SJCRH30 (cell line): Measurements from ENCODE around the gene NACC1. TPM values are rescaled to one million over a fixed set of nuclear protein-coding genes. Genes with fewer than 3 reads are reported as not detected.
A peak's percentile ranks its signal among the peaks of the same experiment; 100 is the strongest.
"Not testable (repeated sequence)": the region's sequence is repeated elsewhere in the genome, so short reads cannot be mapped to it uniquely, and the experiment has no call there.

Source experiments
- DNase-seq, 2 experiments: peaks; one replicate each; pipeline ENCODE4 v3.0.0-alpha.2; 2015 to 2020
- H3K27ac ChIP-seq: fragments of 250-450 bp; sonication (Bioruptor Pico); 2 replicates; pipeline ENCODE4 v1.5.1; 2020; ENCODE audit warnings: mild to moderate bottlenecking, moderate library complexity
- H3K27me3 ChIP-seq: fragments of 250-450 bp; sonication (Bioruptor Pico); 2 replicates; pipeline ENCODE4 v1.5.1; 2020; ENCODE audit warnings: mild to moderate bottlenecking, moderate library complexity
- H3K36me3 ChIP-seq: fragments of 250-450 bp; sonication (Bioruptor Pico); 2 replicates; pipeline ENCODE4 v1.5.1; 2020; ENCODE audit warnings: mild to moderate bottlenecking, moderate library complexity
- H3K4me1 ChIP-seq: fragments of 250-450 bp; sonication (Bioruptor Pico); 2 replicates; pipeline ENCODE4 v1.5.1; 2020; ENCODE audit warnings: mild to moderate bottlenecking, moderate library complexity
- H3K4me3 ChIP-seq: fragments of 250-450 bp; sonication (Bioruptor Pico); 2 replicates; pipeline ENCODE4 v1.5.1; 2020; ENCODE audit warnings: mild to moderate bottlenecking, moderate library complexity
- H3K9me3 ChIP-seq: fragments of 250-450 bp; sonication (Bioruptor Pico); replicated peaks from 2 replicates; pipeline ENCODE4 v1.5.1; 2020; ENCODE audit warnings: mild to moderate bottlenecking, moderate library complexity
- total RNA-seq: library from RNA; depleted of rRNA; stranded (reverse); fragments of >200 nt; shearing (Covaris generic); gene quantifications from 2 replicates; pipeline ENCODE4 v1.2.3, GENCODE V29; 2014

The NACC1 gene
- total RNA-seq, 1 experiment from 2014 or later, result 103 TPM

GRCh38 chr19:13132471-13133180 is 14.6 kb downstream of the NACC1 start:
- no peak overlapping the region for H3K4me3 ChIP-seq
- H3K4me1 ChIP-seq, result peaks cover 10% of the 10 kb centered on the region
- no peaks in the 10 kb centered on the region for H3K9me3 ChIP-seq
- no peak for DNase-seq
- H3K27ac ChIP-seq, result no peak overlapping the region
- H3K36me3 ChIP-seq, result peaks cover 51% of the 10 kb centered on the region
- H3K27me3 ChIP-seq, result no peaks in the 10 kb centered on the region

GRCh38 chr19:13133241-13133870 is 15.3 kb downstream of the NACC1 start:
- H3K36me3 ChIP-seq, result peaks cover 58% of the 10 kb centered on the region
- H3K27me3 ChIP-seq, result no peaks in the 10 kb centered on the region
- no peak for DNase-seq
- no peaks in the 10 kb centered on the region for H3K9me3 ChIP-seq
- peaks cover 3% of the 10 kb centered on the region; the same call in 1 of the 2 replicates for H3K4me1 ChIP-seq
- no peak overlapping the region for H3K27ac ChIP-seq
- no peak overlapping the region for H3K4me3 ChIP-seq

- H3K4me1 ChIP-seq, result no peaks in the 10 kb centered on the region
- H3K27me3 ChIP-seq, result no peaks in the 10 kb centered on the region
- H3K27ac ChIP-seq, result no peak overlapping the region
- no peak overlapping the region for H3K4me3 ChIP-seq
- no peaks in the 10 kb centered on the region for H3K9me3 ChIP-seq
- H3K36me3 ChIP-seq, result peaks cover 64% of the 10 kb centered on the region
- DNase-seq, result no peak
Measured at GRCh38 chr19:13134626-13135025, 16.6 kb downstream of the NACC1 start.

- H3K27ac ChIP-seq, result no peak overlapping the region
- H3K9me3 ChIP-seq, result no peaks in the 10 kb centered on the region
- no peaks in the 10 kb centered on the region for H3K27me3 ChIP-seq
- H3K36me3 ChIP-seq, result peaks cover 57% of the 10 kb centered on the region
- no peak overlapping the region for H3K4me3 ChIP-seq
- DNase-seq, result no peak
- no peaks in the 10 kb centered on the region for H3K4me1 ChIP-seq
Measured at GRCh38 chr19:13135068-13136062, 17.3 kb downstream of the NACC1 start.

GRCh38 chr19:13137290-13137794 is 19.3 kb downstream of the NACC1 start:
- DNase-seq, result no peak
- no peak overlapping the region for H3K4me3 ChIP-seq
- H3K27me3 ChIP-seq, result no peaks in the 10 kb centered on the region
- H3K9me3 ChIP-seq, result no peaks in the 10 kb centered on the region
- peaks cover 53% of the 10 kb centered on the region for H3K36me3 ChIP-seq
- no peak overlapping the region for H3K27ac ChIP-seq
- no peaks in the 10 kb centered on the region for H3K4me1 ChIP-seq

- H3K36me3 ChIP-seq, result peaks cover 48% of the 10 kb centered on the region
- no peak for DNase-seq
- no peak overlapping the region for H3K4me3 ChIP-seq
- H3K27me3 ChIP-seq, result no peaks in the 10 kb centered on the region
- no peaks in the 10 kb centered on the region for H3K9me3 ChIP-seq
- peaks cover 6% of the 10 kb centered on the region for H3K4me1 ChIP-seq
- no peak overlapping the region for H3K27ac ChIP-seq
Measured at GRCh38 chr19:13138171-13138915, 20.3 kb downstream of the NACC1 start.

GRCh38 chr19:13138916-13139198 is 20.8 kb downstream of the NACC1 start:
- H3K4me1 ChIP-seq, result peaks cover 9% of the 10 kb centered on the region
- no peak overlapping the region for H3K4me3 ChIP-seq
- H3K27ac ChIP-seq, result no peak overlapping the region
- no peak for DNase-seq
- no peaks in the 10 kb centered on the region for H3K27me3 ChIP-seq
- H3K36me3 ChIP-seq, result peaks cover 42% of the 10 kb centered on the region
- no peaks in the 10 kb centered on the region for H3K9me3 ChIP-seq

- Histone ChIP-seq H3K9me3 (no peaks in the 10 kb centered on the region), H3K27me3 (no peaks in the 10 kb centered on the region), H3K27ac (no peak overlapping the region), H3K36me3 (peaks cover 39% of the 10 kb centered on the region), H3K4me3 (no peak overlapping the region), H3K4me1 (peaks cover 9% of the 10 kb centered on the region)
- no peak for DNase-seq
Measured at GRCh38 chr19:13139633-13140311, 21.7 kb downstream of the NACC1 start.

- H3K36me3 ChIP-seq, result 0 out of 2 replicates have a peak, but pooled peaks cover 2% of the 10 kb centered on the region
- peaks cover 9% of the 10 kb centered on the region for H3K4me1 ChIP-seq
- no peak overlapping the region for H3K4me3 ChIP-seq
- no peak overlapping the region for H3K27ac ChIP-seq
- DNase-seq, result no peak
- no peaks in the 10 kb centered on the region for H3K27me3 ChIP-seq
- H3K9me3 ChIP-seq, result no peaks in the 10 kb centered on the region
Measured at GRCh38 chr19:13146763-13147563, 28.9 kb downstream of the NACC1 start.

- H3K9me3 ChIP-seq, H3K36me3 ChIP-seq, DNase-seq, H3K27ac ChIP-seq, H3K27me3 ChIP-seq, H3K4me1 ChIP-seq: not testable (repeated sequence)
- peak overlapping the region; percentile 75 for H3K4me3 ChIP-seq
Measured at GRCh38 chr19:13149173-13149627, 31.1 kb downstream of the NACC1 start.

- DNase-seq, result peak; percentile 73 to 77
- no peaks in the 10 kb centered on the region for H3K4me1 ChIP-seq
- H3K27me3 ChIP-seq, result no peaks in the 10 kb centered on the region
Measured at GRCh38 chr19:13149628-13150186, 31.6 kb downstream of the NACC1 start.

GRCh38 chr19:13150187-13150930 is 32.3 kb downstream of the NACC1 start, which contains the start of the genes IER2 and STX10:
TSS of gene IER2 (plus strand) at chr19:13150411. CDS start at chr19:13153187, 2,776 bp downstream.
TSS of gene STX10 (minus strand) at chr19:13150375. CDS start at chr19:13150173, 202 bp downstream.
- H3K27me3 ChIP-seq, result no peaks in the 10 kb centered on the region
- H3K36me3 ChIP-seq, result peaks cover 3% of the 10 kb centered on the region; the same call in 1 of the 2 replicates
- peak within 1 kb of the TSS; percentile 56 for H3K27ac ChIP-seq
- peak; percentile 96 for DNase-seq
- peak within 1 kb of the TSS; percentile 75 for H3K4me3 ChIP-seq
- H3K4me1 ChIP-seq, result peaks cover 3% of the 10 kb centered on the region; the same call in 1 of the 2 replicates
- no peaks in the 10 kb centered on the region for H3K9me3 ChIP-seq

More at GRCh38 chr19:13149628-13150186, 31.6 kb downstream of the NACC1 start:
- peaks cover 4% of the 10 kb centered on the region; the same call in 1 of the 2 replicates for H3K36me3 ChIP-seq
- H3K9me3 ChIP-seq, result no peaks in the 10 kb centered on the region
- H3K4me3 ChIP-seq, result peak overlapping the region; percentile 75
- peak overlapping the region; percentile 56 for H3K27ac ChIP-seq
